KMS-11 (cell line): ENCODE results near the gene SEMA4C.

Experiments
- H2AFZ ChIP-seq: fragments of 200-600 bp; sonication (generic); 2 replicates; pipeline ENCODE4 v1.6.1; 2016; ENCODE audit warnings: antibody characterized with exemption, mixed run types, low read depth
- H3K27ac ChIP-seq: fragments of 200-600 bp; sonication (generic); 2 replicates; pipeline ENCODE4 v1.6.1; 2016; ENCODE audit warnings: mild to moderate bottlenecking, mixed run types
- H3K27me3 ChIP-seq: fragments of 200-600 bp; sonication (generic); 2 replicates; pipeline ENCODE4 v1.6.1; 2017; ENCODE audit warnings: mild to moderate bottlenecking, low read depth, mixed run types, moderate library complexity; ENCODE audit not compliant: insufficient read depth
- H3K36me3 ChIP-seq: fragments of 200-600 bp; sonication (generic); 2 replicates; pipeline ENCODE4 v1.6.1; 2017; ENCODE audit warnings: mild to moderate bottlenecking, mixed run types; ENCODE audit not compliant: insufficient read depth
- H3K4me1 ChIP-seq: fragments of 200-600 bp; sonication (generic); 2 replicates; pipeline ENCODE4 v1.6.1; 2016; ENCODE audit warnings: mild to moderate bottlenecking, low read depth, mixed run types; ENCODE audit not compliant: poor library complexity, severe bottlenecking
- H3K4me2 ChIP-seq: fragments of 200-600 bp; sonication (generic); 2 replicates; pipeline ENCODE4 v1.7.0; 2016; ENCODE audit warnings: mild to moderate bottlenecking, mixed run types
- H3K4me3 ChIP-seq: fragments of 200-600 bp; sonication (generic); IDR thresholded peaks from 2 replicates; pipeline ENCODE4 v1.6.1; 2017; ENCODE audit warnings: low read depth, low read length, mixed read lengths; ENCODE audit not compliant: insufficient read depth
- H3K79me2 ChIP-seq: fragments of 200-600 bp; sonication (generic); 2 replicates; pipeline ENCODE4 v1.6.1; 2016; ENCODE audit warnings: low read depth, mixed run types; ENCODE audit not compliant: insufficient read depth
- H3K9ac ChIP-seq: fragments of 200-600 bp; sonication (generic); 2 replicates; pipeline ENCODE4 v1.6.1; 2016; ENCODE audit warnings: mild to moderate bottlenecking, mixed run types
- H4K20me1 ChIP-seq: fragments of 200-600 bp; sonication (generic); 2 replicates; pipeline ENCODE4 v1.6.1; 2016; ENCODE audit warnings: mild to moderate bottlenecking, mixed run types; ENCODE audit not compliant: insufficient read depth
- CTCF ChIP-seq: fragments of 200-600 bp; sonication (generic); conservative IDR thresholded peaks from 2 replicates; pipeline ENCODE4 v1.6.1; 2017; ENCODE audit warnings: low read depth, mild to moderate bottlenecking, antibody characterized with exemption, low read length, moderate library complexity, mixed read lengths

SEMA4C gene

GRCh38 chr2:96906729-96907114 lies 36.8 kb upstream of the SEMA4C start:
- Histone ChIP-seq H3K36me3 (no peaks in the 10 kb centered on the region), H3K27me3 (no peaks in the 10 kb centered on the region), H3K79me2 (no peaks in the 10 kb centered on the region), H3K4me1 (no peaks in the 10 kb centered on the region), H3K27ac (no peak overlapping the region), H3K4me3 (no peak overlapping the region), H3K4me2 (no peak overlapping the region), H2AFZ (no peak overlapping the region), H3K9ac (no peak overlapping the region), H4K20me1 (no peaks in the 10 kb centered on the region)
- TF ChIP-seq CTCF: no peak

GRCh38 chr2:96903815-96904214 lies 33.9 kb upstream of the SEMA4C start:
- no peak overlapping the region for H3K9ac ChIP-seq

GRCh38 chr2:96903318-96903717 lies 33.4 kb upstream of the SEMA4C start:
- Histone ChIP-seq H2AFZ (no peak overlapping the region), H3K36me3 (no peaks in the 10 kb centered on the region), H3K9ac (no peak overlapping the region), H3K27me3 (no peaks in the 10 kb centered on the region), H3K4me2 (no peak overlapping the region), H4K20me1 (no peaks in the 10 kb centered on the region), H3K4me3 (no peak overlapping the region), H3K79me2 (no peaks in the 10 kb centered on the region), H3K4me1 (no peaks in the 10 kb centered on the region), H3K27ac (no peak overlapping the region)
- TF ChIP-seq CTCF: no peak

More at GRCh38 chr2:96903815-96904214, 33.9 kb upstream of the SEMA4C start:
- H3K36me3 ChIP-seq: no peaks in the 10 kb centered on the region
- H3K79me2 ChIP-seq: no peaks in the 10 kb centered on the region
- TF ChIP-seq CTCF: no peak
- no peak overlapping the region for H3K4me3 ChIP-seq
- H4K20me1 ChIP-seq: no peaks in the 10 kb centered on the region
- no peak overlapping the region for H3K4me2 ChIP-seq
- H3K27ac ChIP-seq: no peak overlapping the region
- H3K27me3 ChIP-seq: no peaks in the 10 kb centered on the region
- no peak overlapping the region for H2AFZ ChIP-seq
- H3K4me1 ChIP-seq: no peaks in the 10 kb centered on the region

- Histone ChIP-seq H2AFZ (no peak overlapping the region), H3K36me3 (no peaks in the 10 kb centered on the region), H3K4me2 (no peak overlapping the region), H4K20me1 (no peaks in the 10 kb centered on the region), H3K4me3 (no peak overlapping the region), H3K27me3 (no peaks in the 10 kb centered on the region), H3K4me1 (peaks cover 9% of the 10 kb centered on the region), H3K9ac (no peak overlapping the region), H3K79me2 (no peaks in the 10 kb centered on the region), H3K27ac (no peak overlapping the region)
- TF ChIP-seq CTCF: no peak
These were observed 30.4 kb upstream of the SEMA4C start for GRCh38 chr2:96900237-96900636.

GRCh38 chr2:96899413-96899741 lies 29.5 kb upstream of the SEMA4C start:
- Histone ChIP-seq H3K27me3 (no peaks in the 10 kb centered on the region), H3K79me2 (no peaks in the 10 kb centered on the region), H4K20me1 (no peaks in the 10 kb centered on the region), H3K4me3 (no peak overlapping the region), H3K36me3 (no peaks in the 10 kb centered on the region), H3K4me1 (peaks cover 13% of the 10 kb centered on the region), H3K4me2 (no peak overlapping the region), H2AFZ (no peak overlapping the region), H3K9ac (no peak overlapping the region), H3K27ac (no peak overlapping the region)
- no peak for TF ChIP-seq CTCF
